Liver (tissue), 9 donors: ENCODE measurements around the gene CREBBP. TPM values are rescaled to one million over a fixed set of nuclear protein-coding genes. Genes with fewer than 3 reads are reported as not detected.
A peak's percentile ranks its signal among the peaks of the same experiment; 100 is the strongest.

ENCODE experiments used
- DNase-seq: peaks from one replicate; pipeline ENCODE4 v3.0.0-alpha.2; 2017; ENCODE audit warnings: low spot score
- H3K27ac ChIP-seq, 2 donors: one replicate each; pipeline ENCODE4 v1.7.0; 2013; ENCODE audit warnings: inconsistent platforms in 2 of 2, low read length in 2 of 2, control low read depth in 1 of 2, low read depth in 1 of 2, mild to moderate bottlenecking in 1 of 2
- H3K27me3 ChIP-seq, 4 donors: one replicate each; pipeline versions ENCODE4 v1.6.1 to v1.7.0; 2013; ENCODE audit warnings: low read length in 3 of 4, inconsistent platforms in 1 of 4, mild to moderate bottlenecking in 1 of 4, moderate library complexity in 1 of 4; ENCODE audit not compliant: control insufficient read depth in 4 of 4, insufficient read depth in 4 of 4
- H3K36me3 ChIP-seq, 4 donors: one replicate each; pipeline versions ENCODE4 v1.6.1 to v1.7.0; 2013; ENCODE audit warnings: low read length in 3 of 4, mild to moderate bottlenecking in 3 of 4, low read depth in 1 of 4, moderate library complexity in 1 of 4; ENCODE audit not compliant: control insufficient read depth in 4 of 4, insufficient read depth in 3 of 4
- H3K4me1 ChIP-seq, 4 donors: one replicate each; pipeline versions ENCODE4 v1.6.1 to v1.7.0; 2013; ENCODE audit warnings: low read length in 3 of 4, mild to moderate bottlenecking in 3 of 4, moderate library complexity in 1 of 4; ENCODE audit not compliant: control insufficient read depth in 4 of 4, insufficient read depth in 4 of 4
- H3K4me3 ChIP-seq, 3 donors: one replicate each; pipeline versions ENCODE4 v1.6.1 to v1.7.0; 2013; ENCODE audit warnings: low read length in 3 of 3, control low read depth in 1 of 3, low read depth in 1 of 3, mild to moderate bottlenecking in 1 of 3
- H3K9ac ChIP-seq, 2 donors: one replicate each; pipeline ENCODE4 v1.7.0; 2013; ENCODE audit warnings: low read length in 2 of 2, mild to moderate bottlenecking in 2 of 2, moderate library complexity in 2 of 2, control low read depth in 1 of 2, low read depth in 1 of 2
- H3K9me3 ChIP-seq, 4 donors: one replicate each; pipeline versions ENCODE4 v1.6.1 to v1.7.0; 2013; ENCODE audit warnings: low read length in 3 of 4; ENCODE audit not compliant: control insufficient read depth in 4 of 4
- FOXA2 ChIP-seq: IDR thresholded peaks from 2 replicates; pipeline ENCODE4 v1.6.1; 2016; ENCODE audit warnings: antibody characterized with exemption
- JUND ChIP-seq, 2 donors: IDR thresholded peaks; 2 replicates each; pipeline ENCODE4 v1.6.1; 2016; ENCODE audit warnings: antibody characterized with exemption in 2 of 2
- NR2F2 ChIP-seq: IDR thresholded peaks from 2 replicates; pipeline ENCODE4 v1.6.1; 2016; ENCODE audit warnings: antibody characterized with exemption
- WGBS: extraction: QIAGEN DNeasy Blood & Tissue Kit; methylation state at CpG from one replicate; pipeline ENCODE4 v1.1.7; 2013; 5-methylcytosine and 5-hydroxymethylcytosine counted together
- polyA plus RNA-seq, 2 donors: library from polyadenylated mRNA; stranded (reverse) in 1 of 2; unstranded in 1 of 2; fragments of 200-250 nt in 1 of 2; fragments of >200 nt in 1 of 2; fragmentation: Nextera tagmentation in 1 of 2; extraction: Ambion mirVana in 1 of 2; gene quantifications; one replicate each; pipeline versions ENCODE4 v1.2.1 to v1.2.3, GENCODE V29; 2013 to 2015
- total RNA-seq, 2 donors: library from RNA; depleted of rRNA; stranded (reverse); fragments of >200 nt; gene quantifications; one replicate each; pipeline ENCODE4 v1.2.3, GENCODE V29; 2014
- TF ChIP-seq, protein P1 (sequence below): fragments of 150-350 bp; IDR thresholded peaks from 2 replicates; pipeline ENCODE4 v1.5.1; 2017; ENCODE audit warnings: improper control_type of control experiment, low read depth, low read length; ENCODE audit not compliant: missing input control
- TF ChIP-seq, protein P2 (sequence below): IDR thresholded peaks from 2 replicates; pipeline ENCODE4 v1.6.1; 2016; ENCODE audit warnings: antibody characterized with exemption, mild to moderate bottlenecking
- donor health status: healthy.
- donor health status: healthy.
- donor health status: healthy.
- donor health status: healthy.
- donor health status: healthy.

The CREBBP gene
- total and polyA plus RNA-seq, 4 donors: 7.0 to 25.8 (median 19.5) TPM

- TF ChIP-seq NR2F2 (no peak), FOXA2 (no peak)
- TF ChIP-seq, protein P1, sequence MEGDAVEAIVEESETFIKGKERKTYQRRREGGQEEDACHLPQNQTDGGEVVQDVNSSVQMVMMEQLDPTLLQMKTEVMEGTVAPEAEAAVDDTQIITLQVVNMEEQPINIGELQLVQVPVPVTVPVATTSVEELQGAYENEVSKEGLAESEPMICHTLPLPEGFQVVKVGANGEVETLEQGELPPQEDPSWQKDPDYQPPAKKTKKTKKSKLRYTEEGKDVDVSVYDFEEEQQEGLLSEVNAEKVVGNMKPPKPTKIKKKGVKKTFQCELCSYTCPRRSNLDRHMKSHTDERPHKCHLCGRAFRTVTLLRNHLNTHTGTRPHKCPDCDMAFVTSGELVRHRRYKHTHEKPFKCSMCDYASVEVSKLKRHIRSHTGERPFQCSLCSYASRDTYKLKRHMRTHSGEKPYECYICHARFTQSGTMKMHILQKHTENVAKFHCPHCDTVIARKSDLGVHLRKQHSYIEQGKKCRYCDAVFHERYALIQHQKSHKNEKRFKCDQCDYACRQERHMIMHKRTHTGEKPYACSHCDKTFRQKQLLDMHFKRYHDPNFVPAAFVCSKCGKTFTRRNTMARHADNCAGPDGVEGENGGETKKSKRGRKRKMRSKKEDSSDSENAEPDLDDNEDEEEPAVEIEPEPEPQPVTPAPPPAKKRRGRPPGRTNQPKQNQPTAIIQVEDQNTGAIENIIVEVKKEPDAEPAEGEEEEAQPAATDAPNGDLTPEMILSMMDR: no peak
- Histone ChIP-seq H3K4me1 (peaks cover 0 to 22% (median 11%) of the 10 kb centered on the region in 4 donors), H3K27me3 (no peaks in the 10 kb centered on the region), H3K9me3 (no peaks in the 10 kb centered on the region), H3K9ac (peak overlapping the region in 1 of 2 donors; percentile 1), H3K36me3 (peaks cover 0 to 3% (median 1%) of the 10 kb centered on the region in 4 donors), H3K27ac (peak overlapping the region; percentile 78 to 87), H3K4me3 (peak overlapping the region; percentile 53 to 99 (median 83))
- DNase-seq: no peak
- WGBS: 30% methylated on average over 5 of the region's 5 CpGs
These were observed 162.5 kb downstream of the CREBBP start for GRCh38 chr16:3718019-3718391.

DNA sequence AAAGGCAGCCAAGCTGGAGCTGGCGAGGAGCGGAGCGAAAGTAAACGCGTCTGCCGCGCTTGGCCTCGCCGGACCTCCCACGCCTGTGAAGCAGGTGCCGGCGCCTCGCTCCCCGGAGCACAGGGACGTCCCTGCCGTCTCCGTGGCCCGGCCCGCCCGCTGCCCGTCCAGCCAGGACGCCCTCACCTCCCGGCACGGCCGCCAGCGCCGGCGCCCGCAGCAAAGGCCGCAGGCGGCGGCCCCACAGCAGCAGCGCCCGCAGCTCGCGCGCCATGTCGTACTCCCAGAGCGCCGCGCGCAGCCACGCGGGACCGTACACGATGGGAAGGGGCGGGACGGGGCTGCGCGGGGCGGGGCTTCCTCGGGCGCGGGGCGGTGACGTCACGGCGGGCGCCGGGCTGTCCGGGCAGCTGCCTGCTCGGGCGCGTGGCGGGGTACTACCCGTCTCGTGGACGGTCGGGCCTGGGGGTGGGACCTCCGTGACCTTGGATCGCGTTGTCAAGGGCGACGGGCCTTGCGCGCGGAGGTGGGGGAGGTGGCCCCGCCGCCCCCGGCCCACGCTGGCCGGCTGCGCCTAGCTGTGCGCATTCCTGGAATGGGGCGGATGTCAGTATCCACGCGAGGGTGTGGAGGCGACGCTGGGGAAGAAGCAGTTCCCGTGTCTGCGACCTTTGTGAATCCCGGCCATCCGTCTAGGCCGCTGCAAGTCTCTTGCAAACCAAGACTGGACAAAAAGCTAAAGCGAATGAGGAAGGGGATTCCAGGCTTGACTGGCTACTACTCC lies 163.1 kb downstream of the CREBBP start, which contains the start of gene TRAP1:
TRAP1 (minus strand) TSS at position 290 of the 784 bp plus-strand sequence; CDS start at position 274, 16 bp downstream.
- Histone ChIP-seq H3K4me1 (peaks cover 0 to 26% (median 13%) of the 10 kb centered on the region in 4 donors), H3K27ac (peak within 1 kb of the TSS; percentile 78 to 87)
- WGBS: under 1% methylated on average over 95 of the region's 95 CpGs

More for the DNA sequence above, 163.1 kb downstream of the CREBBP start, which contains the start of gene TRAP1:
- H3K4me3 ChIP-seq: peak within 1 kb of the TSS; percentile 87 to 99 (median 87)
- H3K27me3 ChIP-seq: no peaks in the 10 kb centered on the region
- peak; percentile 97 for DNase-seq
- H3K9ac ChIP-seq: peak within 1 kb of the TSS; percentile 38 to 92
- TF ChIP-seq, protein P2, sequence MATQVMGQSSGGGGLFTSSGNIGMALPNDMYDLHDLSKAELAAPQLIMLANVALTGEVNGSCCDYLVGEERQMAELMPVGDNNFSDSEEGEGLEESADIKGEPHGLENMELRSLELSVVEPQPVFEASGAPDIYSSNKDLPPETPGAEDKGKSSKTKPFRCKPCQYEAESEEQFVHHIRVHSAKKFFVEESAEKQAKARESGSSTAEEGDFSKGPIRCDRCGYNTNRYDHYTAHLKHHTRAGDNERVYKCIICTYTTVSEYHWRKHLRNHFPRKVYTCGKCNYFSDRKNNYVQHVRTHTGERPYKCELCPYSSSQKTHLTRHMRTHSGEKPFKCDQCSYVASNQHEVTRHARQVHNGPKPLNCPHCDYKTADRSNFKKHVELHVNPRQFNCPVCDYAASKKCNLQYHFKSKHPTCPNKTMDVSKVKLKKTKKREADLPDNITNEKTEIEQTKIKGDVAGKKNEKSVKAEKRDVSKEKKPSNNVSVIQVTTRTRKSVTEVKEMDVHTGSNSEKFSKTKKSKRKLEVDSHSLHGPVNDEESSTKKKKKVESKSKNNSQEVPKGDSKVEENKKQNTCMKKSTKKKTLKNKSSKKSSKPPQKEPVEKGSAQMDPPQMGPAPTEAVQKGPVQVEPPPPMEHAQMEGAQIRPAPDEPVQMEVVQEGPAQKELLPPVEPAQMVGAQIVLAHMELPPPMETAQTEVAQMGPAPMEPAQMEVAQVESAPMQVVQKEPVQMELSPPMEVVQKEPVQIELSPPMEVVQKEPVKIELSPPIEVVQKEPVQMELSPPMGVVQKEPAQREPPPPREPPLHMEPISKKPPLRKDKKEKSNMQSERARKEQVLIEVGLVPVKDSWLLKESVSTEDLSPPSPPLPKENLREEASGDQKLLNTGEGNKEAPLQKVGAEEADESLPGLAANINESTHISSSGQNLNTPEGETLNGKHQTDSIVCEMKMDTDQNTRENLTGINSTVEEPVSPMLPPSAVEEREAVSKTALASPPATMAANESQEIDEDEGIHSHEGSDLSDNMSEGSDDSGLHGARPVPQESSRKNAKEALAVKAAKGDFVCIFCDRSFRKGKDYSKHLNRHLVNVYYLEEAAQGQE: no peak
- TF ChIP-seq JUND (IDR thresholded peaks at IDR 0.05): no peak
- TF ChIP-seq, protein P1: no peak
- no peaks in the 10 kb centered on the region for H3K9me3 ChIP-seq
- H3K36me3 ChIP-seq: peaks cover 0 to 3% (median 1%) of the 10 kb centered on the region in 4 donors
